Gastroesophageal sphincter (tissue), 3 donors: ENCODE measurements around the gene ASIC3.

Experiments used
- POLR2A ChIP-seq, 2 donors: fragments of 450-650 bp; IDR thresholded peaks; one replicate each; pipeline ENCODE4 v1.6.1; 2017; ENCODE audit warnings: antibody characterized with exemption in 2 of 2, mild to moderate bottlenecking in 2 of 2, moderate library complexity in 1 of 2
- POLR2AphosphoS5 ChIP-seq: sonication (generic); formaldehyde crosslinking; IDR thresholded peaks from one replicate; pipeline ENCODE4 v1.6.1; 2017; ENCODE audit warnings: antibody characterized with exemption
- TF ChIP-seq, protein P1 (sequence below), 4 experiments: fragments of 200-600 bp in 2 of 4; fragments of 450-650 bp in 2 of 4; sonication (generic) in 1 of 4; IDR thresholded peaks; one replicate each; pipeline ENCODE4 v1.5.1; 2017 to 2019; ENCODE audit warnings: antibody characterized with exemption in 4 of 4, mild to moderate bottlenecking in 2 of 4, moderate library complexity in 2 of 4

DNA sequence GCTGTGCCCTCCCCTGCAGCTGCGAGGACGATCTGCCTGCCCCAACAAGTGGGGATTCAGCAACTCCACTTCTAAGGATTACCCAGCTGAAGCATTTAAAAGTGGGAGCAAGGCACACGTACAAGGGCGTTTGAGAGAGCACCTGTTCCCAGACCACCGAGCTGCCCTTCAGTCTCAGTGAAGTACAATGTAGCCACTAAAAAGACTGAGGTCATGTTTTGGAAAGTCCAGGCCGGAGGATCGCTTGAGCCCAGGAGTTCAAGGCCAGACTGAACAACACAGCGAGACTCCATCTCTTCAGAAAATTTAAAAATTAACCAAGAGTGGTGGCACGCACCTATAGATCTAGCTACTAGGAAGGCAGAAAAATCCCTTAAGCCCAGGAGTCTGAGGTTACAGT, 42.8 kb upstream of the ASIC3 start:
- TF ChIP-seq, protein P1, sequence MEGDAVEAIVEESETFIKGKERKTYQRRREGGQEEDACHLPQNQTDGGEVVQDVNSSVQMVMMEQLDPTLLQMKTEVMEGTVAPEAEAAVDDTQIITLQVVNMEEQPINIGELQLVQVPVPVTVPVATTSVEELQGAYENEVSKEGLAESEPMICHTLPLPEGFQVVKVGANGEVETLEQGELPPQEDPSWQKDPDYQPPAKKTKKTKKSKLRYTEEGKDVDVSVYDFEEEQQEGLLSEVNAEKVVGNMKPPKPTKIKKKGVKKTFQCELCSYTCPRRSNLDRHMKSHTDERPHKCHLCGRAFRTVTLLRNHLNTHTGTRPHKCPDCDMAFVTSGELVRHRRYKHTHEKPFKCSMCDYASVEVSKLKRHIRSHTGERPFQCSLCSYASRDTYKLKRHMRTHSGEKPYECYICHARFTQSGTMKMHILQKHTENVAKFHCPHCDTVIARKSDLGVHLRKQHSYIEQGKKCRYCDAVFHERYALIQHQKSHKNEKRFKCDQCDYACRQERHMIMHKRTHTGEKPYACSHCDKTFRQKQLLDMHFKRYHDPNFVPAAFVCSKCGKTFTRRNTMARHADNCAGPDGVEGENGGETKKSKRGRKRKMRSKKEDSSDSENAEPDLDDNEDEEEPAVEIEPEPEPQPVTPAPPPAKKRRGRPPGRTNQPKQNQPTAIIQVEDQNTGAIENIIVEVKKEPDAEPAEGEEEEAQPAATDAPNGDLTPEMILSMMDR (IDR thresholded peaks at IDR 0.05) = no peak
- TF ChIP-seq POLR2A (IDR thresholded peaks at IDR 0.05) (no peak), POLR2AphosphoS5 (no peak)
